HT1080 (cell line): ENCODE data around the gene DNASE1. TPM values are rescaled to one million over a fixed set of nuclear protein-coding genes. Genes with fewer than 3 reads are reported as not detected.

Experiments
- DNase-seq: peaks from one replicate; pipeline ENCODE4 v3.0.0-alpha.2; 2015; ENCODE audit warnings: low read depth
- total RNA-seq: library from RNA; depleted of rRNA; stranded (reverse); fragments of >200 nt; shearing (Covaris generic); gene quantifications from 2 replicates; pipeline ENCODE4 v1.2.3, GENCODE V29; 2014; rRNA removed

DNASE1 gene
- total RNA-seq, 1 experiment from 2014 or later = 8.1 TPM

GRCh38 chr16:3694051-3694450 is 39.6 kb downstream of the DNASE1 start:
- no peak for DNase-seq

- no peak for DNase-seq
These were observed 41.3 kb downstream of the DNASE1 start for GRCh38 chr16:3695610-3696369.

GRCh38 chr16:3696425-3697218 is 42.1 kb downstream of the DNASE1 start:
- DNase-seq = no peak

GRCh38 chr16:3698941-3699340 is 44.5 kb downstream of the DNASE1 start:
- DNase-seq = no peak

- no peak for DNase-seq
These were observed 47.0 kb downstream of the DNASE1 start for GRCh38 chr16:3701531-3701930.

GRCh38 chr16:3702082-3702481 is 47.6 kb downstream of the DNASE1 start:
- DNase-seq = no peak

- no peak for DNase-seq
These were observed 51.9 kb downstream of the DNASE1 start for GRCh38 chr16:3706253-3707012.

Other genes starting within 250 kb of the DNASE1 start
- 1.4 and 2.1 TPM in 2 replicates for gene ZNF597, start 211.2 kb upstream of the DNASE1 start, total RNA-seq
- gene NAA60, start 211.0 kb upstream of the DNASE1 start, total RNA-seq = 11.9 and 23.5 TPM in 2 replicates
- gene C16orf90, start 159.2 kb upstream of the DNASE1 start, total RNA-seq = not detected in 2 replicates
- gene CLUAP1, start 153.7 kb upstream of the DNASE1 start, total RNA-seq = 8.7 and 14.2 TPM in 2 replicates
- gene NLRC3, start 77.3 kb upstream of the DNASE1 start, total RNA-seq = under 0.01 and 0.11 TPM in 2 replicates
- 4.5 and 4.6 TPM in 2 replicates for gene SLX4, start 43.1 kb upstream of the DNASE1 start, total RNA-seq
- 149 and 171 TPM in 2 replicates for gene TRAP1, start 62.8 kb downstream of the DNASE1 start, total RNA-seq
- 10.8 and 14.1 TPM in 2 replicates for gene CREBBP, start 226.0 kb downstream of the DNASE1 start, total RNA-seq